HG02938 (cell line): ENCODE data around the gene FMN2.
"Not testable (repeated sequence)": the region's sequence is repeated elsewhere in the genome, so short reads cannot be mapped to it uniquely, and the experiment has no call there.

Experiments
- ATAC-seq: cut with Tn5 transposase; IDR thresholded peaks from one replicate; pipeline ENCODE4 v1.9.1; 2021; ENCODE audit warnings: mild to moderate bottlenecking, moderate library complexity; ENCODE audit not compliant: unreplicated experiment

Gene FMN2

DNA sequence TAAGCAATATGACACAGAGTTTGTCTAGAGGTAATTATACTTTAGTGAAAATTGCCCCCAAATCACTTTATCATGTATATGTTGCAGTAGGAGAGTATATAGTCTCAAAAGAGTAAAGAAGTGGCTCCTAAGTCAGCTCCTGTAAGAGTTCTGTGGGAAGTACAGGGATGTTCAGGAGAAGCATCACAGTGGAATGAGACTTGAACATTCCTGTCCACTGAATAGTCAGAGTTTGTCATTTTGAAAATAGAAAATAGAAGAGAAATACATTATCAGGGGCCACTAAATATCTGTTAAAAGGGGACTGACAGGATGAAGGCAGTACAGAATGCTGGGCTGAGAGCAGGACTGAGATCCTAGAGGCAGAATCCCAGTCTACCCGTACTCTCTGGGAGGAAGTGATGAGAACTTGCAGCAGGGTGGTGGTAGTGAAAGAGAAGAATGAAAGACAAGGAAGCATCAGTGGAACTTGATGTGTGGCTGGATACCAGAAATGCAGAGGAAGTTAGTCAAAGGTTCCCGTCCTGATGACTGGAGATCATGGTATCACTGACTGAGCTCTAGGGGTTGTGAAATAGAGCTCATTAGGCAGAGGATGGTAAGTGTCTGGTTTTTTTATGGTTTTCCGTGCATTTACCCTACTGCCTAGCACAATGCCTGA, 153.4 kb downstream of the FMN2 start:
- no peak for ATAC-seq

DNA sequence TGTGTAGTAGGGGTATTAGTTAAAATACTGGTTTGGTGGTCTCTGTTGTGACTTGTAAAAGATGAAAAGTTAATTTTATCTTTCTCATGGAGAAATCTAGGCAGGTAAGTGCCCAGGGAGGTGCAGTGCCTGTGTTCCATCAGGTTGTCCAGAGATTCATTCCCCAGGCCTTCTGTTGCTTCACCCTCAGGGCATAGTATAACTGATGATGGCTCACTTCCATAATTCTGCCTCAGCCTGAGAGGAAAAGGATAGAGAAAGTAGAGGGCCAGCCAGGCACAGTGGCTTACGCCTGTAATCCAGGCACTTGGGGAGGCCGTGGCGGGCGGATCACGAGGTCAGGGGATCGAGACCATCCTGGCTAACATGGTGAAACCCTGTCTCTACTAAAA, 153.9 kb downstream of the FMN2 start:
- ATAC-seq: no peak

DNA sequence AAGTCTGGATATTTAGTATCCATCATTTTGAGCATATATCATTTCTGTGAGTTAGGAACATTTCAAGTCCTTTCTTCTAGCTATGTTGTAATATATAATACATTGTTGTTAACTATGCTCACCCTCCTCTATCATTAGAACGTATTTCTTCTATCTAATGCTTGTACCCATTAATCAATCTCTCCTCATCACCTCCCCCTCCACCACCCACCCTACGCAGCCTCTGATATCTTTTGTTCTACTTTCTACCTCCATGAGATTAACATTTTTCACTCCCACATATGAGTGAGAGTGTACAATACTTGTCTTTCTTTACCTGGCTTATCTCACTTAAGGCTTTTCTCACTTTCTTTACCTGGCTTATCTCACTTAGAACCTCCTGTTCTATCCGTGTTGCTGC, 156.2 kb downstream of the FMN2 start:
- ATAC-seq: no peak

DNA sequence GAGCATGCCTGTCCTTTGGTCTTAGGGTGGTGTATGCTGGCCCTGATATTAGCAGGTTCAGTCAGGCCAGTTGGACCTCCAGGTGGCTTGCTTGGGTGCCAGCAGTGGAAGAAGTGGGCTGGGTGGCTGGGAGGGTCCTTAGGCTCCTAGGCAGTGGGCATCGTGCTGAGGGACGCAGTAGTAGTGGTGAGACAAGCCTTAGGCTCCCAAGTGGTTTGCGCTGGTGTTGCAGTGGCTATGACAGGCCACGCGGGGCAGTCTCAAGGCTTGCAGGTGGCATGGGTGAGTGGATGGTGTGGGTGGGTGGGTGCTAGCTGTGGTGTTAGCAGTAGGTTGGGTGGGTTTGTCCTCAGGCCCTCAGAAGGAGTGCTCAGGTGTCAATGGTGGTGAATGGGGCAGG, 162.3 kb downstream of the FMN2 start:
- ATAC-seq: no peak

DNA sequence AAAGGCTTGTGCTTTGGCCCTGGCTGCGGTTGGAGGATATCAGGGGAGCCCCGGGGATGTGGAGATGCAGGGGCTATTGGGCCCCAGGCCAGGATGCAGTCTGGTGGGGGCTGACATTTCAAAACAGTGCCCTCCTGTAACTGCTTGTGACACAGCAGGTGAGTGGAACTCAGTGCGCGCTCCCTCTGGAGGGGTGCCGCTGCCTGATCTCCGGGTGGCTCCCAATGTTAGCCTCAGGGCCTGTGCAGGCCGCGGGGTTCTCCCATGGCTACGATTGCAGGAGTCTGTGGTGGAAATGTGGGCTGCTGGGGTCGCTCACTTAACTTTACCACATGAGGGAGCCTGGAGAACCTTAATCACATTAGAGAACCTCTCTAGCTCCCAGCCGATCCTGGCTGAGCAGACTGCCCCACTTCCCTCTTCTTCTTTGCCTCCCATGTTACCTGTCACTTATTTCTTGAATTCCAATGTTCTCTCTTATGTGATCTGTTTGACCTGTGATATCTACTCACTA, 163.2 kb downstream of the FMN2 start:
- ATAC-seq: no peak

DNA sequence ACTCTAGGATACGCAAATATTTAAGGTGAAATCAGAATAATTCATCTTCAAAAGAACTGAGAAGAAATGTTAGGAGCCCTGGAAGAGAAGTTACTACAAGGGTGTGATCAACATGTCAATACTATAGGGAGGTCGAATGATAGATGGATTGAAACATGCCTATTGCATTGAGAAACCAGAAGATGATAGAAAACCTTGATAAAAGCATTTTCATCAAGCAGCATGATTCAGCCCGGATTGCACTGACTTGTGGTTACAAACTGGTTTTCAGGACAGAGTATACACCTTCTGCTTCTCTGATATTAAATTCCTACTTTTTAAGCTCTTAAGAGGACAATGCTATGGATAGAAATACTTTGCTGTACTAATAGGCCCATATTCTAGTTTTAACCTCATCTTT, 164.2 kb downstream of the FMN2 start:
- ATAC-seq: no peak

DNA sequence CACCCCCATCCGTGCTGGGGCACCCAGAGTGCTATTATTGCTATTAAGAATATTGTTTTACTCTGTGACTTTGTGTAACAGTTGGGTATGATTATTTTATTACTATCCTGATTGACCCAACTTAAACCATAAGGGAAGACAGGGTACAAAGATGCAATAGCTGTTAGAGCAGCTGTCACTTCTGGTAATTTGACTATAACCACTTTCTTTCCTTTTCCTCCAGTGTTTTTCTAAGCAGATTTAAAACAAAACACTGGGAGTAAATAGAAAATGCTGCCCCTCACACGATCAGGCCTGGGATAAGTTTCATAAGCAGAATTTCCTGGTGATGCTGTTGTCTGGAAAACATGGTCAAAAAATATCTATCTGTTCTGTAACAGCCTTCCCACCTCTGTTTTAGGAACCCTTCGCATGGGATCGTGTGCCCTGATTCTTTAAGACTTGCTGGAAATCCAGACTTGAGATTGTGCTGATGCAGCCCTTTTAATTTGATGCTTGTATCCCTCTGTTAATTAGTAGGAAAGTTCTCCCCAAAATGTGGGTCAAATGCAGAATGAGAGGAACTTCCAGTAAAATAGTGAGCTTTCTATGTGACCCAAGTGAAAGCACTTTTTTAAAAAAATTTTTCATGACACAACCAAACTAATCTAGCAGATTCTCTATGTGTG, 165.3 kb downstream of the FMN2 start:
- no peak for ATAC-seq

DNA sequence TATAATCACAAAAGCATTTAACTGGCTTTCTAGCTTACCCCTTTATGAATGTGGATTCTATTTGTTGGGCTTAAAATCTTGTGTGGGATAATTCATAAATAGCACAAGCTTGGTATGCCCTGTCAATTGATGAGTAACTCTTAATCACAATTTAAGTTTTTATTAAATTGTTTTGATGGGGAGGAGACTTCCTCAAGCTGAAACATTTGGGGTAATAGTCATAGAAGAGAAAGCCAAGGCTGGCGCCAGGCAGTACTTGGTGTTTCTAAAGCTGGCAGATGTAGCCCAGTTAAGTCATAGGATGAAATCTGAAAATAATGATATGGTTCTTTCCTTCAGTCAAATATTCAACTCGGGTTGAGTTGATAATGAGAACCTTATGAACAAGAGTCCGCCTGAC, 167.2 kb downstream of the FMN2 start:
- ATAC-seq: no peak

DNA sequence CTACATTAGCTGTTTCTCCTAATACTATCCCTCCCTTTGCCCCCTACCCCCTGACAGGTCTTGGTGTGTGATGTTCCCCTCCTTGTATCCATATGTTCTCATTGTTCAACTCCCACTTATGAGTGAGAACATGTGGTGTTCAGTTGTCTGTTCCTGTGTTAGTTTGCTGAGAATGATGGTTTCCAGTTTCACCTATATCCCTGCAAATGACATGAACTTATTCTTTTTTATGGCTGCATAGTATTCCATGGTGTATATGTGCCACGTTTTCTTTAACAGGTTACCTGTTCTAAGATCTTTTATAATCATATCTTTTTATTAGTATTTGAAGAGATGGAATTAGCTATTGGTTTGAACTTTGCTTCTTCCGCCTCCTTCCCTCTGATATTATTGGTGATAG, 172.8 kb downstream of the FMN2 start:
- ATAC-seq: not testable (repeated sequence)

DNA sequence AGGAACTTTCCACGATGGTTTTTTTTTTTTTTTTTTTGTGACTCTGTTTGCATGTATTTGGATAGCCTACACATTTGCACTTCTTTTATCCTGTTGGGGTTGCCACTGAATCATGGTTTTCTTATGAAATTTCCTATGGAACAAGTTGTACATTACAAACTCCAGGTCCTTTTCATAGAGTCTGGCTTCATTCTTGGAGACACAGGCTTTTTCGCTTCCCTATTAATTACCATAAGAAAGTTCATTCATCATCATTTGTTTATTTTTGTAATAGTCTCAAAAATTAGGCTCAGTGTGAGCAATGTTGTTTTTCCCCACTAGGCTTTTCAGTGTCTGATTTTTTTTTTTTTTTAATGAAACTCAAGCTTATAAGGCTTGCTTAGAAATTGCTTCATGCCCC, 179.4 kb downstream of the FMN2 start:
- no peak for ATAC-seq

DNA sequence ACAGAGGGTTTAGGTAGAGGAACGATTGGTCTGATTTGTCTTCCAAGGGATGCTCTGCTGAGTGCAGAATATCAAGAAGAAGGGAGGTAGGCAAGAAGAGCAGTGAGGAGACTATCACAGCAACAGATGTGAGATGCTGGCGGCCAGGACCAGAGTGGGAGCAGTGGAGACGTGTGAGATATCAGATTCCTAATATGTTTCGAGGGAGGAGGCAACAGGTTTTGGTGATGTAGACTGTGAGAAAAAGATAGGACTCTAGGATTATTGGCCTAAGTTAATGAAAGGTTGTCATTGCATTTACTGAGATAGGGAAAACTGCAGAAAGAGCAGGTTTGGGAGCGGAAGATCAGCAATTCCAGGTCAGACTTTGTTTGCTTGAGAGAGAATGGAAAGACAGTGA, 182.9 kb downstream of the FMN2 start:
- no peak for ATAC-seq

DNA sequence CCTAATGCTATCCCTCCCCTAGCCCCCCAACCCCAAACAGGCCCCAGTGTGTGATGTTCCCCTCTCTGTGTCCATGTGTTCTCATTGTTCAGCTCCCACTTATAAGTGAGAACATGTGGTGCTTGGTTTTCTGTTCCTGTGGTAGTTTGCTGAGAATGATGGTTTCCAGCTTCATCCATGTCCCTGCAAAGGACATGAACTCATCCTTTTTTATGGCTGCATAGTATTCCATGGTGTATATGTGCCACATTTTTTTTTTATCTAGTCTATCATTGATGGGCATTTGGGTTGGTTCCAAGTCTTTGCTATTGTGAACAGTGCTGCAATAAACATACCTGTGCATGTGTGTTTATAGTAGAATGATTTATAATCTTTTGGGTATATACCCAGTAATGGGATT, 183.5 kb downstream of the FMN2 start:
- ATAC-seq: not testable (repeated sequence)

DNA sequence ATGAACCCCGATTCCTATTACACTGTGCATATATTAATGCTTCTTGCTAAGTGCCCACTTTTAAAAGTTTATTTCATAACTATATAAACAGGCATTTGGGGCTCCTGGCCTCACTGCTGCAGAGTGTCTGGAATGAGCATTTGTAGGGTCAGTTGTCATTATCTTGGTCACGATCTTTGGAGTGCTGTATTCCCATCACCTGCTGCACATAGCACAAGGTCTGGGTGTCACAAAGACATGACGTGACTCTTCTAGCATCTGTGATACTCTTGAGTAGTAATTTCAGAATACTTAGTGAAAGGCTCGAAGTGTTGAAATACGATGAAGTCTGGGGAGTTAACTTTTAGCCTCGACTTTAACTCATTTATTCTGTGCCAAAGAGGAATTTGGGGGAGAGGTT, 186.4 kb downstream of the FMN2 start:
- no peak for ATAC-seq

DNA sequence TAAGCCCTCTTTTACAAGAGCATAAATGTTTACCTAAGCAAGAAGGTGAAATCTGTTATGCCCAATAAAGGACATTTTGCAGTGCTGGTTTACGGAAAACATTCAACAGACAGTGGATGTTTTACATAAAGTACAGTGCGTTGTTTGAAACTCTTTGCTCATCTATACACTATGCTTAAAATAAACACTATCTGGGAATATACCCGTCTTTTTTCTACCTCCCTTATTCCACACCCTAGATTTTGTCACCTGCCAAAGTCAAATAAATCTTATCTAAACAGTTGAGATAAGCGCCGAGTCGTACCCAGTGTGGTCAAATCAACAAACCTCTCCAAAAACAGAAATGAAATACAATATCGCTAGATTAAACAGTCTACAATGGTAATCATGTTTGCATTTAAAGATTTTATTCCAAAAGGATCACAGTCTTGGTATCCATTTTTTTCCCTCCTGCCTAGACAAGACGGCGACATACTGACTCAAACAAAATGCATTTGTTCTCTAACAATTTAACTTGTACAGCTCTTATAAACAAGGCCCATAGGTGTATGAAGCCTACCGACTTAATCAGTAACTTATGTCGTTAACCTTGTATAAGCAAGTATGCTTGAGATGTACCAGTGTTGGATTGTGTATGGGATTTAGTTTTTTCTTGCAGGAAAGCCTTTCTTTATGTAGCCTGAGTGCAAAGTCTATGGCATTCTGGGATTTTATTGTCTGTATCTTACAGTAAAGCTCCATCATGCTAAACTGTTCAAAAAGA, 189.1 kb downstream of the FMN2 start:
- ATAC-seq: no peak

DNA sequence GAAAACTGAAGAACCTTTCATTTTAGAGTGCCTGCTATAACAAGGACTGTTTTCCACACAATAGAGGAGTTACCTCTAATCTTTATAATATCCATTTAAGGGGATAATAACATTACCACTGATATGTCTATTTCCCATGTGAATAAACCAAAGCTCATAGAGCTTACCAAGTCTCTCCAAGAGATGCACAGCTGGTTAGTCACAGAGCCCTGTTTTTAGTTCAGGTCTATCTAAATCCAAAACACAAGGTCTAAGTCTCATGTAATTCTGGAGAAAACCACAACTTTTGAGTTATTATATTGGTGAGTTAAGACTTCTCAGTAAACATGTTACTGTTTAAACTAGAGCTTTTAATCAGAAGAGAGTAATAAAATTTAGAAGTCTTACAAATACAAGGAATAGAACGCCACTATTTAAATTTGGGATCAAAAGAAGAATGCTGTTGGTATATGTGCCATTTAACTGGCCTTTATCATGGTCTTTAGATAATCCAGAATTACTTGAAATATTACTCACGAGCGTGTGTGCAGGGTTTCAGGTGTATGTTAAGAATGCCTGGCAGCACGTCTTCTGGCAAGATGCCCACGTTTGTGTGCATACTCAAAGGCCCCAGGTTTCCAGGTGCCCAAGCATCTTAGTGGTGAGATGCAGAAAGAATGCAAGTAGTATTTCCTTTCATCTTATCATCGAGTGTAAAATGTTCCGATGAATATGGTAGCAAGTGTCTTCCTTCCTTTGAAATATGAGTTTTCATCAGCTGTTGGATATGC, 190.6 kb downstream of the FMN2 start:
- ATAC-seq: no peak

DNA sequence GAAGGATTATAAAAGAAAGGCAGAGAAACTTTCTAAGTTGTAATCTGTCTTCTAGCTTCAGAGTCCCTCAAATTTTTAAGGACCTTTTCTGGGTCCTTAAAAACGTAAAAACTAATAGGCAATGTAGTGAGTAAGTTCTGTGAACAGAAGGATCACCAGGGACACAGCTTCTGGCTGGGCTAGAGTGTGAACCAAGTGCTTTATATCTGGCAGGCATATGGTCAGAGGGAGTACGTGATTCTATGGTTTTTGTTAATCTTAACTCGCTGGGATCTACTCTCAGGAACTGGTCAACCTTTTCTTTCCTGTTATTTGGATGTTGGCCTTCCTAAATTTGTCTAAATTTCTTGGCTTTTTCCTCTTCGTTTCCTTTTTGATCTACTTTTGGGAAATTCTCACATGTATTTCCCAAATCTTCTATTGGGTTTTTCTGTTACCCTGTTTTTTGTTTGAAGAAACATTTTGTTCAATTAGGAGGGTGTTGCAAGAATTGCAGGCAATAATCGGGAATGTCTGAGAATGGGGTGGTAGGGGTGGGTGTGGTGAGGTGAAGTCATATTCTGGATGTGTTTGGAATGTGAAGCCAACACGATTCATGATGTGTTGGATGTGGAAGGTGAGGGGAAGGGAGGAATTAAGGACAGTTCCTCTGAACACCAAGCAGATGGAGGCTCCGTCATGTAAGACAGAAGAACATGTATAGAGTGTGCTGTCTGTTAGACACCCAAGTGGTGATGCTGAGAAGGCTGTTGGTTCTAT, 193.2 kb downstream of the FMN2 start:
- no peak for ATAC-seq

DNA sequence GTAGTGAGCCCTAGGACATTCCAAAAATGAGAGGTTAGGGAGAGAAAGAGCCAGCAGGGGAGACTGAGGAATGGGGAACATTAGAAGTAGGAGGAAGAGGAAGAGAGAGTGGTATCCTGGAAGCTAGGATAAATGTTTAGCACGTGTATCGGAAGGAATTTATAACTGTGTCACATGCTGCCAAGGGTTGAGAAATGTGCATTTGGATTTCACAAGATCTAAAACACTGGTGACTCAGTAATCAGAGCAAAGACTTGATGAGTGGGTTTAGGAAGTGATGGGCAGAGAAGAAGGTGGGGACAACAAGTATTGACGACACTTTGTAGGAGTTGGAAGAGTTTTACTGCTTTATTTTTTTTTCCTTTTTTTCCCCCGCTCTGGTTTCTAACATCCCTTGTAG, 193.9 kb downstream of the FMN2 start:
- no peak for ATAC-seq

DNA sequence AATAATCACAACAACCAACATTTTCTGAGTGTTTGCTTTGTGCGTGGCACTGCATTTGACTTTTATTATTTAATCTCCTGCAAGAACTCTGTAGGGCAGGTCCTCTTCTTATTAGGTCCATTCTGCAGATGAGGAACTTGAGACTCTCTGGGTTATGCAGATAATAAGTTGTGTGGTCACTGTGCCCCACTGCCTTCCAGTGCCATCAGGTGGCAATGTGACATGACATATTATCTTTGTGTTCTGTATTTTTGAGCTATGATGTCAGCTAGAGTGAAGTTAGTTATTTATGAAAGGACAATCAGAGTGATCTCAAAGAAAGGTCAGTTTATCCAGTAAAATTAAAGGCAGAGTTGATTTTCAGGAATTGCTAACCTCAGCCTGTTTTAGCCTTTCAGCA, 196.0 kb downstream of the FMN2 start:
- no peak for ATAC-seq

DNA sequence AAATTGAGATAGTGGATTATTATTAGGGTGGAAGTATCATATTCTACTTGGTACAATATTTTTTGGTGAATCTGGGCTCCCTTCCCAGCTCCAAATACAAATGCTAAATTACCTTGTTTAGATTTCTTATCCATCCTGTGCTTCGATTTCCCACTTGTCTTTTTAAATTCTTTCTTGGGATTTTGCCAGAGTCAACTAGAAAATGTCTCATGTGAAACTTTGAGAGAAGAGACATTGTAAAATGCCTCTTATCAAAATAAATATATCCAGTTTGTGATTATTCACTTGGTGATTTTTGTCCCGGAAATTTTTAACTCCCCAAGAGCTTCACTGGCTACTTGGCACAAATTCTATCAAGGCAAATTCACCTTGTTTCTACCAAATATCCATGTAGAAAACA, 202.0 kb downstream of the FMN2 start:
- no peak for ATAC-seq

DNA sequence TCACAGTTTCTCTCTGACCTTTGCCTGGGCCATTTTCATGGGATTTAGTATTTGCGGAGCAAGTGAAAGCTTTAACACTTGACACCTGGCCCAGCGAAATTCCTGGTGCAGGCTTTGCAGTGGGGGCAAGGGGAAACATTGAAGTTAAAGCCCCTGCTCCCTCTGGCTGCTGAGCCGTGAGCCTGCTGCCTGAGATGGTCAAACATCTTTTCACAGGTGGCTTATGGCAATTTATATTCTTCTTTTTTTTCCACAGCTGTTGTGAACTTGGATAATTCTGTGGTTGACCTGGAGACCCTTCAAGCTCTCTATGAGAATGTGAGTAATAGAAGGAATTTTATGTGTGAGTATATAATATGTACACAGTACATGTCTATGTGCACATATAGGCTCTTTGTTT, 202.9 kb downstream of the FMN2 start:
- no peak for ATAC-seq

DNA sequence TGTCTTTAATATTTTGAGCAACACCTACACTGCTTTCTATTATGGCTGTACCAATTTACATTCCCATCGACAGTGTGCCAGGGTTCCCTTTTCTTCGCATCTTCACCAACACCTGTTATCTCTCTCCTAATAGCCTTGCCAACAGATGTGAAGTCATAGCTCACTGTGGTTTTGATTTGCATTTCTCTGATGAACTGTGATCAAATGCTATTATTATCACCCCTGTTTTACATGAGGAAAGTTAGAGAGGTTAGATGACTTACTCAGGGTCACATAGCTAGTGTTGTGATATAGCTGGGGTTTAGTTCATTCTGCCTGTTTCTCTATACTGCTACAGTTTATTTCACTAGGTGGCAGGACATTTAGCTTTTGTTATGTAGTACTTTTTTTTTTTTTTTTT, 204.1 kb downstream of the FMN2 start:
- ATAC-seq: no peak
